WTC11 (cell line): ENCODE measurements around the gene TEX26.

ENCODE experiments used
- CREM ChIP-seq: sonication (generic); formaldehyde crosslinking; IDR thresholded peaks from 2 replicates; pipeline ENCODE4 v1.8.1; 2022; ENCODE audit warnings: mild to moderate bottlenecking, missing genetic modification reagents, moderate library complexity
- FOXP1 ChIP-seq: sonication (generic); formaldehyde crosslinking; IDR thresholded peaks from 2 replicates; pipeline ENCODE4 v1.8.0; 2022; ENCODE audit warnings: missing genetic modification reagents, mild to moderate bottlenecking, moderate library complexity, borderline replicate concordance
- GABPB1 ChIP-seq: sonication (generic); formaldehyde crosslinking; IDR thresholded peaks from 2 replicates; pipeline ENCODE4 v1.8.1; 2023; ENCODE audit warnings: mild to moderate bottlenecking, missing genetic modification reagents
- MAX ChIP-seq: sonication (generic); formaldehyde crosslinking; IDR thresholded peaks from 2 replicates; pipeline ENCODE4 v1.8.0; 2022; ENCODE audit warnings: mild to moderate bottlenecking, missing genetic modification reagents
- PREB ChIP-seq: sonication (generic); formaldehyde crosslinking; IDR thresholded peaks from 2 replicates; pipeline ENCODE4 v1.8.1; 2022; ENCODE audit warnings: mild to moderate bottlenecking, missing genetic modification reagents, moderate library complexity, borderline replicate concordance
- RELA ChIP-seq: sonication (generic); formaldehyde crosslinking; IDR thresholded peaks from 2 replicates; pipeline ENCODE4 v1.8.1; 2022; ENCODE audit warnings: missing genetic modification reagents, mild to moderate bottlenecking, borderline replicate concordance
- ZNF396 ChIP-seq: fragments of 250-450 bp; sonication (Bioruptor Pico); IDR thresholded peaks from 2 replicates; pipeline ENCODE4 v1.8.0; 2021; ENCODE audit warnings: mild to moderate bottlenecking, moderate library complexity, borderline replicate concordance
- ZNF423 ChIP-seq: fragments of 250-450 bp; sonication (Bioruptor Pico); IDR thresholded peaks from 2 replicates; pipeline ENCODE4 v2.1.2; 2022; ENCODE audit warnings: mild to moderate bottlenecking, moderate library complexity
- TF ChIP-seq, protein P1 (sequence below): fragments of 200-600 bp; IDR thresholded peaks from 2 replicates; pipeline ENCODE4 v1.8.0; 2022; ENCODE audit warnings: antibody characterized with exemption
- TF ChIP-seq, protein P2 (sequence below): sonication (generic); formaldehyde crosslinking; IDR thresholded peaks from 2 replicates; pipeline ENCODE4 v1.8.1; 2023; ENCODE audit warnings: mild to moderate bottlenecking, missing genetic modification reagents
- TF ChIP-seq, protein P3 (sequence below): sonication (generic); formaldehyde crosslinking; IDR thresholded peaks from 2 replicates; pipeline ENCODE4 v1.8.1; 2022; ENCODE audit warnings: mild to moderate bottlenecking, moderate library complexity, missing genetic modification reagents
- TF ChIP-seq, protein P4 (sequence below): sonication (generic); formaldehyde crosslinking; conservative IDR thresholded peaks from 2 replicates; pipeline ENCODE4 v1.8.1; 2022; ENCODE audit warnings: mild to moderate bottlenecking, missing genetic modification reagents
- TF ChIP-seq, protein P5 (sequence below): sonication (generic); formaldehyde crosslinking; IDR thresholded peaks from 2 replicates; pipeline ENCODE4 v1.8.1; 2023; ENCODE audit warnings: mild to moderate bottlenecking, missing genetic modification reagents, borderline replicate concordance
- TF ChIP-seq, protein P6 (sequence below): sonication (generic); formaldehyde crosslinking; IDR thresholded peaks from 2 replicates; pipeline ENCODE4 v1.8.1; 2022; ENCODE audit warnings: low read depth, missing genetic modification reagents, borderline replicate concordance

DNA sequence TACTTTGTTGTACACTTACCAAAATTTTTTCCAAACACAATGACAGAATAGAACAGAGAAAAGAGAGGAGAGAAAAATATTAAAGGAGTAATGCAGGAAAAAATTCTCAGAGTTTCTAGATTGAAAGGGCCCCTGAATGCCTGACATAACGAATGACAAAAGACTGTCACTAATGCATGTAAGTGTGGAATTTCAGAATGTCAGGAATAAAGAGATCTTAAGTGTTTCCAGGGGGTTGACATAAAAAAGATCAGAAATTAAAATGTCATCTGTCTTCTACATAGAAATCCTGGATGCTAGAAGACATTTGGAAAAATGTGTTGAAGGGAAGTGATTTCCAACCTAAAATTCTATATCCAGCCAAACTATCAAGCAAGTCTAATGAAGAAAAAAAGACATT lies 27.2 kb downstream of the TEX26 start:
- TF ChIP-seq ZNF423 (CRISPR knock-in tag) (no peak), CREM (CRISPR knock-in tag) (no peak), FOXP1 (CRISPR knock-in tag) (no peak), ZNF396 (CRISPR knock-in tag) (no peak), PREB (CRISPR knock-in tag) (no peak), GABPB1 (CRISPR knock-in tag) (no peak), MAX (CRISPR knock-in tag) (no peak), RELA (no peak)
- TF ChIP-seq, protein P1, sequence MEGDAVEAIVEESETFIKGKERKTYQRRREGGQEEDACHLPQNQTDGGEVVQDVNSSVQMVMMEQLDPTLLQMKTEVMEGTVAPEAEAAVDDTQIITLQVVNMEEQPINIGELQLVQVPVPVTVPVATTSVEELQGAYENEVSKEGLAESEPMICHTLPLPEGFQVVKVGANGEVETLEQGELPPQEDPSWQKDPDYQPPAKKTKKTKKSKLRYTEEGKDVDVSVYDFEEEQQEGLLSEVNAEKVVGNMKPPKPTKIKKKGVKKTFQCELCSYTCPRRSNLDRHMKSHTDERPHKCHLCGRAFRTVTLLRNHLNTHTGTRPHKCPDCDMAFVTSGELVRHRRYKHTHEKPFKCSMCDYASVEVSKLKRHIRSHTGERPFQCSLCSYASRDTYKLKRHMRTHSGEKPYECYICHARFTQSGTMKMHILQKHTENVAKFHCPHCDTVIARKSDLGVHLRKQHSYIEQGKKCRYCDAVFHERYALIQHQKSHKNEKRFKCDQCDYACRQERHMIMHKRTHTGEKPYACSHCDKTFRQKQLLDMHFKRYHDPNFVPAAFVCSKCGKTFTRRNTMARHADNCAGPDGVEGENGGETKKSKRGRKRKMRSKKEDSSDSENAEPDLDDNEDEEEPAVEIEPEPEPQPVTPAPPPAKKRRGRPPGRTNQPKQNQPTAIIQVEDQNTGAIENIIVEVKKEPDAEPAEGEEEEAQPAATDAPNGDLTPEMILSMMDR = no peak
- TF ChIP-seq, protein P2, sequence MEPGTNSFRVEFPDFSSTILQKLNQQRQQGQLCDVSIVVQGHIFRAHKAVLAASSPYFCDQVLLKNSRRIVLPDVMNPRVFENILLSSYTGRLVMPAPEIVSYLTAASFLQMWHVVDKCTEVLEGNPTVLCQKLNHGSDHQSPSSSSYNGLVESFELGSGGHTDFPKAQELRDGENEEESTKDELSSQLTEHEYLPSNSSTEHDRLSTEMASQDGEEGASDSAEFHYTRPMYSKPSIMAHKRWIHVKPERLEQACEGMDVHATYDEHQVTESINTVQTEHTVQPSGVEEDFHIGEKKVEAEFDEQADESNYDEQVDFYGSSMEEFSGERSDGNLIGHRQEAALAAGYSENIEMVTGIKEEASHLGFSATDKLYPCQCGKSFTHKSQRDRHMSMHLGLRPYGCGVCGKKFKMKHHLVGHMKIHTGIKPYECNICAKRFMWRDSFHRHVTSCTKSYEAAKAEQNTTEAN (CRISPR knock-in tag) = no peak
- TF ChIP-seq, protein P3, sequence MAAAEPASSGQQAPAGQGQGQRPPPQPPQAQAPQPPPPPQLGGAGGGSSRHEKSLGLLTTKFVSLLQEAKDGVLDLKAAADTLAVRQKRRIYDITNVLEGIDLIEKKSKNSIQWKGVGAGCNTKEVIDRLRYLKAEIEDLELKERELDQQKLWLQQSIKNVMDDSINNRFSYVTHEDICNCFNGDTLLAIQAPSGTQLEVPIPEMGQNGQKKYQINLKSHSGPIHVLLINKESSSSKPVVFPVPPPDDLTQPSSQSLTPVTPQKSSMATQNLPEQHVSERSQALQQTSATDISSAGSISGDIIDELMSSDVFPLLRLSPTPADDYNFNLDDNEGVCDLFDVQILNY (CRISPR knock-in tag) = no peak
- TF ChIP-seq, protein P4, sequence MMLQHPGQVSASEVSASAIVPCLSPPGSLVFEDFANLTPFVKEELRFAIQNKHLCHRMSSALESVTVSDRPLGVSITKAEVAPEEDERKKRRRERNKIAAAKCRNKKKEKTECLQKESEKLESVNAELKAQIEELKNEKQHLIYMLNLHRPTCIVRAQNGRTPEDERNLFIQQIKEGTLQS (CRISPR knock-in tag) = no peak
- TF ChIP-seq, protein P5, sequence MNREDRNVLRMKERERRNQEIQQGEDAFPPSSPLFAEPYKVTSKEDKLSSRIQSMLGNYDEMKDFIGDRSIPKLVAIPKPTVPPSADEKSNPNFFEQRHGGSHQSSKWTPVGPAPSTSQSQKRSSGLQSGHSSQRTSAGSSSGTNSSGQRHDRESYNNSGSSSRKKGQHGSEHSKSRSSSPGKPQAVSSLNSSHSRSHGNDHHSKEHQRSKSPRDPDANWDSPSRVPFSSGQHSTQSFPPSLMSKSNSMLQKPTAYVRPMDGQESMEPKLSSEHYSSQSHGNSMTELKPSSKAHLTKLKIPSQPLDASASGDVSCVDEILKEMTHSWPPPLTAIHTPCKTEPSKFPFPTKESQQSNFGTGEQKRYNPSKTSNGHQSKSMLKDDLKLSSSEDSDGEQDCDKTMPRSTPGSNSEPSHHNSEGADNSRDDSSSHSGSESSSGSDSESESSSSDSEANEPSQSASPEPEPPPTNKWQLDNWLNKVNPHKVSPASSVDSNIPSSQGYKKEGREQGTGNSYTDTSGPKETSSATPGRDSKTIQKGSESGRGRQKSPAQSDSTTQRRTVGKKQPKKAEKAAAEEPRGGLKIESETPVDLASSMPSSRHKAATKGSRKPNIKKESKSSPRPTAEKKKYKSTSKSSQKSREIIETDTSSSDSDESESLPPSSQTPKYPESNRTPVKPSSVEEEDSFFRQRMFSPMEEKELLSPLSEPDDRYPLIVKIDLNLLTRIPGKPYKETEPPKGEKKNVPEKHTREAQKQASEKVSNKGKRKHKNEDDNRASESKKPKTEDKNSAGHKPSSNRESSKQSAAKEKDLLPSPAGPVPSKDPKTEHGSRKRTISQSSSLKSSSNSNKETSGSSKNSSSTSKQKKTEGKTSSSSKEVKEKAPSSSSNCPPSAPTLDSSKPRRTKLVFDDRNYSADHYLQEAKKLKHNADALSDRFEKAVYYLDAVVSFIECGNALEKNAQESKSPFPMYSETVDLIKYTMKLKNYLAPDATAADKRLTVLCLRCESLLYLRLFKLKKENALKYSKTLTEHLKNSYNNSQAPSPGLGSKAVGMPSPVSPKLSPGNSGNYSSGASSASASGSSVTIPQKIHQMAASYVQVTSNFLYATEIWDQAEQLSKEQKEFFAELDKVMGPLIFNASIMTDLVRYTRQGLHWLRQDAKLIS = no peak
- TF ChIP-seq, protein P6, sequence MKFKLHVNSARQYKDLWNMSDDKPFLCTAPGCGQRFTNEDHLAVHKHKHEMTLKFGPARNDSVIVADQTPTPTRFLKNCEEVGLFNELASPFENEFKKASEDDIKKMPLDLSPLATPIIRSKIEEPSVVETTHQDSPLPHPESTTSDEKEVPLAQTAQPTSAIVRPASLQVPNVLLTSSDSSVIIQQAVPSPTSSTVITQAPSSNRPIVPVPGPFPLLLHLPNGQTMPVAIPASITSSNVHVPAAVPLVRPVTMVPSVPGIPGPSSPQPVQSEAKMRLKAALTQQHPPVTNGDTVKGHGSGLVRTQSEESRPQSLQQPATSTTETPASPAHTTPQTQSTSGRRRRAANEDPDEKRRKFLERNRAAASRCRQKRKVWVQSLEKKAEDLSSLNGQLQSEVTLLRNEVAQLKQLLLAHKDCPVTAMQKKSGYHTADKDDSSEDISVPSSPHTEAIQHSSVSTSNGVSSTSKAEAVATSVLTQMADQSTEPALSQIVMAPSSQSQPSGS (CRISPR knock-in tag) = no peak
